ENCODE results near the gene TTC28.

GRCh38 chr22:28521451-28521850 is 158.2 kb downstream of the TTC28 start:
- TF ChIP-seq CTCF (IDR thresholded peaks at IDR 0.05; ENCODE audit: low read depth, low read length) (no peak), POLR2A (IDR thresholded peaks at IDR 0.05; ENCODE audit: extremely low read depth, insufficient read length) (no peak), MAX (IDR thresholded peaks at IDR 0.05; ENCODE audit: low read depth, low read length) (no peak)

Measured in NB4 (cell line).